CD1c-positive myeloid dendritic cell (primary cell): Measurements from ENCODE around the gene RBM19.

Experiments used
- DNase-seq: peaks from one replicate; pipeline ENCODE4 v3.0.0-alpha.2; 2016; ENCODE audit errors: extremely low spot score

RBM19 gene

DNA sequence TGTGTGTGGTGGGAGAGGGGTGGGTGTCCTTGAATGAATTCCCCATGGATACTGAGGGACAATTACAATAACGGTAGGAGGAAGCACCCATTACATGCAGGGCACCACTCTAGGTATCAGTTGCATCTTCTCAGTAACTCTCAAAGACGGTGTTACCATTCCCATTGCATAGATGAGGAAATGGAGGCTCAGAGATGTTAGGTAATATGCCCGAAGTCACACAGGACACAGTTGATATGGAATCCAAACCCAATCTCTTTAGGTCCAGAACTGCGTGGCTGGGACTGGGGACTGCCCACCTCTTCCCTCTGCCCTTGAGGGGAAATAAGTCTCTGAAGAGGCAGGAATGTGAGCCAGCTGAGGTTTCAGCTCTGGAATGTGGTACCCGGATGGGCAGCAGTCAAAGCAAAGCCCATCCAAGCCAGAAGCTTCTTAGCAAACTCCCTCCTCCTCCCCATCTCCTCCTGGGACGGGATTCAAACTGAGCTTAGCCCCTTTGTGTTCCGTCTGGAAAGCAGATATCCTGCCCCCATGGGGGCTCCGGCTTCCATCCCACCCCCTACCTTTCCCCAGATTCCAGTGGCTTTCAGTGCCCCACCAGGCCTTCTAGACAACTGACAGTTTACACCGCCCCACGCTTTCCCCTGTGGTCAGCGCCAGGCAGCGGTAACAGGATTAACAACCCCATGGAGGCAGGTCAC, 187.5 kb downstream of the RBM19 start:
- DNase-seq = no peak

DNA sequence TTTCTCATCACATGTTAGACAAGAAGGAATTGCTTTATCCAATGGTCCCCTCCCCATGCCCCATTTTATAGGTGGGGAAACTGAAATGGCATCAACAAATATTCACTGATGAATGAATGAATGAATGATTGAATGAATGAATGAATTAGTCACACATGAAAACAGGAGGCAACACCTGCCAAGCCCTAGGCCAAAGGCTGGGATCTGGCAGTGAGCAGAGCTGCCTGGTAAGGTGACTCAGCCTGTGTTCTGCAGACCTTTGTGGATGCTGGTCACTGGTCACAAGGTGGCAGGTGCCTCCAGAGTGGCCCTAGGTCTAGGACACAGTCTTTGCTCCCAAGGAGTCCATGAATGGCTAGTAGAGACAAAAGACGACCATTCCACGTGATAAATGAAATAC, 188.4 kb downstream of the RBM19 start:
- no peak for DNase-seq

DNA sequence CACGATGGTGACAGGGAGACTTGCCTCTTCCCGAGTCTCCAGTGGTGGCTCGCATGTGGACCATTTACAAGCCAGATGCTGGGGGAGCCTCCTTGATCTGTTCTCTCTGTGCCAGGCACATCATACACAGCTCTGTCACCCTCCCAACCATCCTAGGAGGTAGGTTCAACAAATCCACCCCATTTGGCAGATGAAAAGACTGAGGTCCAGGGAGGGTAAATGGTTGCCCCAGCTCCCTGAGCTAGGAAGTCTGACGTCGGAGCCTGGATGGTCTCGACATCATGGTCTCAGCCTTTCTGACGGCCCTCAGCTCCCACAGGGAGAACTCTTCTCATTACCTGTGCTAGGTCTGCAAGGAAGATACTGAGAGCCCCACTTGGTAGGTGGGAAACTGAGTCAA, 189.6 kb downstream of the RBM19 start:
- no peak for DNase-seq

DNA sequence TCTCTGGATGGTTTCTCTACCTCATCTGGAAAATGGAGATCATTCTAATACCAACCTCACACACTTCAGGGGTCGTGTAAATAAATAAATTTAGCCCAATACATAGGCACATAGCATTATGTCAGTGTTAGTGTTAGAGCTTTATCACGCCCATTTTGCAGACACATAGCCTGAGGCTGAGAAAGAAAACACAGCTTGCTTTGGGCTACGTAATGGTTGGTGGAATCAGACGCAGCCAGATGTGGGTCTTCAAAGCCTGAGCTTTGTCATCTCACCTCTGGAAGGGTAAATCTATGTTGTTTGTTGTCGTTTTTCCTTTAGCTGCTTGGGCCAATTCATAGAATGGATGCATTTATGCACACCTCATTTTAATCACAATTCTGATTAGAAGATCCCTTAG, 191.6 kb downstream of the RBM19 start:
- DNase-seq = no peak

DNA sequence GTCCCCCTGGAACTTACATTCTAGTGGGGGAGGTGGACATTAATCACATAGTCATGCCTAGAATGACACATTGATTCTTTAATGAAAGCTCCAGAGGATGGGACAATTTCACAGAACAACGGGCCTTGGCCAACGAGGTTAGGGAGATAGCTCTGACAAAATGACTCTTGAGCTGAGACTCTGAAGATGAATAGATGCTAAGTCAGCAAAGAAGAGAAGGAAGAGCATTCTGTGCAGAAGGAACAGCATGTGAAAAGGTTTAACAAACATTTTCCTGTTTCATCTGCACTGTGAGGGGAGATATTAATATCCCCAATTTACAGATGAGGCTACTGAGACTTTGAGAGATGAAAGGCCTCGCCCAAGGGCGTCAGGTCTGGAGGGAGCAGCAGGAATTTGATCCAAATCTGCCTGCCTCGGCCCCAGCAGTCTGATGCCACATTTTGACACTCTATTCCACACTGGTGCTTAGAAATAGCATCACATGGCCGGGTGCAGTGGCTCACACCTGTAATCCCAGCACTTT, 193.6 kb downstream of the RBM19 start:
- DNase-seq = no peak

DNA sequence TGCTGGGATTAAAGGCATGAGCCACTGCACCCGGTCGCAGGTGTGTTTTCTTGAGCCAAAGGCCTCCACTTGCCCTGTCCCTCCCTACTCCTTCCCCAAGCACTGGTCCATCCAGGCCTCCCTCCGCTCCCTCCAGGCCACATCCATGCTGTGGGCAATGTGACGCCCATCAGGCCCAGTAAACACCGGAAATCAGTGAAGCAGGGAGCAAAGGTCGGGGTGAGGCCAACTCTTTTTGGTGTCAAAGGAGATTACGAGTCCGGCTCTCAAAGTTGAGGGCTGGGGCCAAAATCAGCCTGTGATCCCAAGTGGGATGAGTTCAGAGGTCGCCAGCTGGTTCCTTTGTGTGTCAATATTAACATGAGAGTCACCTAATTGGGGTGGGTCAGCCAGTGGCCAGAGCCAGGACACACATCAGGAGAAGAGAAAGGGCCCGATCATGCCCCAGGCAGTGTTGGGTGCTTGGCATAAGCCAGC, 195.7 kb downstream of the RBM19 start:
- no peak for DNase-seq

DNA sequence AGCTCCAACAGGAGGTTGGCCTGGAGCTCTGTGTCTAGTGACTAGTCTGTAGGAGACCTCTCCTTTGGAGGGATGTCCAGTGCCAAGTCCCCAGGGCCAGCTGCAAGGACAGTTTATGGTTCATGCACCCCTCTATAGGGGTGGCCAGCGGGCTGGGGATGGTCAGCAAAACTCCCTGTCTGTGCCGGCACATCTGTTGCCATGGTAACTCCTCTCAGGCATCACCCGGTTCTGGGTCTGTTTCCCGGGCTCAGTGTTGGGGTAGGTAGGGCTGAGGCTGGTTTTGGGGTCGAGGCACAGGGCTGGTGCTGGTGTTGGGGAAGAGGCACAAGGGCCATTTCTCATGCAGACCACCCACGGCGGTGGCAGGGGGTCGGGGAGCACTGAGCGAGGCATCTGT, 196.8 kb downstream of the RBM19 start:
- no peak for DNase-seq

DNA sequence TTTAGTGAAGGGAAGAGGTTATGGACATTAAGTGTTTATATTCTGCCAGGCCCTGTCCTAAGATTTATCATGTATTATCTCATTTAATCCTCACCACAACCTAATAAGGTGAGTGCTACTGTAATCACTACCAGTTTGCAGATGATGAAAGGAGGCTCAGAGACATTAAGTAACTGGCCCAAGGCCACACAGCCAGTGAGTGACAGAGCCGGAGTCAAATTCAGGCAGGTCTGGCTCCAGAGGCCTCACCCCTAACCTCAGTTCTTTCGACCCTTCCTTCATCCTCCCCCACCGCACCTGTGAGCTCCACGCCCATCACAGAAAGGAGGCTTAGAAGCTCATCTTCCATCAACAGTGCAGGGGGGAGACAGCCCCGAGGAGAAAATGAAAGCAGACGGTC, 197.3 kb downstream of the RBM19 start:
- DNase-seq = no peak

DNA sequence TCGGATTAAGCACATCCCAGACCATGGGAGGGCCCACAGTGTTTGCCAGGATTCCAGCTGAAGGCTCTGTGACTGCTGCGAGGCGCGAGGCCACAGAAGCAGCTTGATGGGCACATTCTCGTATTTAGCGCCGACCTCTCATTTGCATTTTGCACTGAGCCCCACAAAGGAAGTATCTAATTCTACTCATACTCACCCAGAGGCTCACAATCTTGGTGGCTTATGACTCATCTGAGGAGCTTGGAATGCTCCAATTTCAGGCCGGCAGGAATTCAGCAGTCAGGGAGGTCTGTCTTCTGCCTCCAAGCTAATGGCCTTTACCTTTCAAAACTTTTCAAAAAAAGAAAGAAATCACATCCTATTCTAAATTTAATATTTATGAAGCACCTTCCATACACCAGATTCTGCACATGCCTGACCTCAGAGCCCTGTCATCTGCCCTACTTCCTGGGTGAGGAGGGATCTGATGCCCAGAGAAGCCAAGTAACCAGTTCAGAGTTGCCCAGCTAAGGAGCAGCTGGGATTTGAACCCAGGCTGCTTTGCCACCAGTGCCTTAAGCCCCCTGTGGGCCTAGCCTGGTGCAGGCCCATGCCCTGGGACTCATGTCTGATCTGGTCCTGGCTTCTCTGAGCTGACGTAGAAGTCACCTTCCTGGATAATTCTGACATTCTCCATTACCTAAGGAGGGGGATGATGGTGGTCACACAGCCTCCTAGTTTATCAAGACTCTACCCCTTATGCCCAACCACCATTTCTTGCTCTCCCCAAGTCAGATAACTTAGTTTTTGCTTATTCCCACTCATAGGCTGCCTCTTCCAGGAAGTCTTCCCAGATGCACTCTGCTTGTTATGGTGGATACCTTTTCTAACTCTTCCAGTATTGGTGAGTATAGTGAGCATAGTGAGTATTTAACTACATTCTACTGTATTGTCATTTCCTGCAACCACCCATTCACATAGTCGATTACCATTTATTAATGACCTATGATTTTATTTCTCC, 198.9 kb downstream of the RBM19 start:
- no peak for DNase-seq
